B cell (primary cell): ENCODE measurements around the gene CISD1.

Experiments
- EZH2 ChIP-seq: IDR thresholded peaks from 2 replicates; pipeline ENCODE4 v1.6.1; 2012; ENCODE audit warnings: borderline replicate concordance, low read depth, mild to moderate bottlenecking, moderate library complexity, low read length; ENCODE audit not compliant: insufficient read depth, poor library complexity, severe bottlenecking
- TF ChIP-seq, protein P1 (sequence below): fragments of 200-600 bp; IDR thresholded peaks from one replicate; pipeline ENCODE4 v1.8.0; 2022; ENCODE audit warnings: antibody characterized with exemption, mild to moderate bottlenecking

DNA sequence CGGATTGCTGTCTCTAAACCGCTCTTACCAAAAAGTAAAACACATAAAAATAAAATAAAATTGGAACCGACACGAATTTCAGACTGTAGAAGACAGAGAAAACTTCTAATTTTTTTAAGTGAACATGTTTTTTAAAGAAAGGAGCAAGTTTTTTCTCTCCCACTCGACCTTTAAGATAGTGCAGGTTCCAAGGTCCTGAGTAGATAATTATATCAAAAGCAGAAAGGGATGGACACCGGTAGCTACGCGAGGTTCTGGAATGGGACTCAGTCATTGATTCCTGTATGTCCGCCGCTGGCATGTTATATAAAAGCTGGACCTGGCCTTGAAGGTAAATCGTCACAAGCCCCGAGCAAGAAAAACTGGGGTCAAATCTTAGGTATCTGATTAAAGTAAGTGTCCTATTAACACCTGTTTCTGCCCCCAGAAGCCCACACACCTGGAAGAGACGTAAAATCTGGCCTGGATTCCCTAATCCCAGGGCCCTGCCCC lies 462 bp upstream of the CISD1 start:
- TF ChIP-seq, protein P1, sequence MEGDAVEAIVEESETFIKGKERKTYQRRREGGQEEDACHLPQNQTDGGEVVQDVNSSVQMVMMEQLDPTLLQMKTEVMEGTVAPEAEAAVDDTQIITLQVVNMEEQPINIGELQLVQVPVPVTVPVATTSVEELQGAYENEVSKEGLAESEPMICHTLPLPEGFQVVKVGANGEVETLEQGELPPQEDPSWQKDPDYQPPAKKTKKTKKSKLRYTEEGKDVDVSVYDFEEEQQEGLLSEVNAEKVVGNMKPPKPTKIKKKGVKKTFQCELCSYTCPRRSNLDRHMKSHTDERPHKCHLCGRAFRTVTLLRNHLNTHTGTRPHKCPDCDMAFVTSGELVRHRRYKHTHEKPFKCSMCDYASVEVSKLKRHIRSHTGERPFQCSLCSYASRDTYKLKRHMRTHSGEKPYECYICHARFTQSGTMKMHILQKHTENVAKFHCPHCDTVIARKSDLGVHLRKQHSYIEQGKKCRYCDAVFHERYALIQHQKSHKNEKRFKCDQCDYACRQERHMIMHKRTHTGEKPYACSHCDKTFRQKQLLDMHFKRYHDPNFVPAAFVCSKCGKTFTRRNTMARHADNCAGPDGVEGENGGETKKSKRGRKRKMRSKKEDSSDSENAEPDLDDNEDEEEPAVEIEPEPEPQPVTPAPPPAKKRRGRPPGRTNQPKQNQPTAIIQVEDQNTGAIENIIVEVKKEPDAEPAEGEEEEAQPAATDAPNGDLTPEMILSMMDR: no peak
- no peak for TF ChIP-seq EZH2
